Chondrocyte (in vitro differentiated cells): Measurements from ENCODE around the gene LAMTOR2. TPM values are rescaled to one million over a fixed set of nuclear protein-coding genes. Genes with fewer than 3 reads are reported as not detected.

Experiments
- DNase-seq: peaks from one replicate; pipeline ENCODE4 v3.0.0; 2021; ENCODE audit warnings: mixed read lengths, low spot score
- H3K27ac Mint-ChIP-seq: one replicate; pipeline ENCODE4 v1.8.0; 2021; ENCODE audit warnings: mild to moderate bottlenecking, moderate library complexity, mixed read lengths; ENCODE audit not compliant: unreplicated experiment
- H3K27me3 Mint-ChIP-seq: 2 replicates; pipeline ENCODE4 v1.8.0; 2021; ENCODE audit warnings: low read depth, mixed read lengths
- H3K36me3 Mint-ChIP-seq: 2 replicates; pipeline ENCODE4 v1.8.0; 2021; ENCODE audit warnings: low read depth, mixed read lengths
- H3K4me1 Mint-ChIP-seq: 2 replicates; pipeline ENCODE4 v1.8.0; 2021; ENCODE audit warnings: low read depth, mild to moderate bottlenecking, mixed read lengths
- H3K4me3 Mint-ChIP-seq: one replicate; pipeline ENCODE4 v1.8.0; 2021; ENCODE audit warnings: mild to moderate bottlenecking, moderate library complexity, mixed read lengths; ENCODE audit not compliant: unreplicated experiment
- H3K9me3 Mint-ChIP-seq: 2 replicates; pipeline ENCODE4 v1.8.0; 2021; ENCODE audit warnings: low read depth, mixed read lengths
- total RNA-seq: library from RNA; stranded (reverse); gene quantifications from 3 replicates; pipeline ENCODE4 v1.2.1, GENCODE V29; 2021
- TF ChIP-seq, protein P1 (sequence below): fragments of 200-600 bp; sonication (generic); IDR thresholded peaks from 2 replicates; pipeline ENCODE4 v1.5.0; 2021; ENCODE audit warnings: antibody characterized with exemption, mild to moderate bottlenecking, moderate library complexity

LAMTOR2 gene
- total RNA-seq, 1 donor from 2014 or later, result 55.0 TPM

DNA sequence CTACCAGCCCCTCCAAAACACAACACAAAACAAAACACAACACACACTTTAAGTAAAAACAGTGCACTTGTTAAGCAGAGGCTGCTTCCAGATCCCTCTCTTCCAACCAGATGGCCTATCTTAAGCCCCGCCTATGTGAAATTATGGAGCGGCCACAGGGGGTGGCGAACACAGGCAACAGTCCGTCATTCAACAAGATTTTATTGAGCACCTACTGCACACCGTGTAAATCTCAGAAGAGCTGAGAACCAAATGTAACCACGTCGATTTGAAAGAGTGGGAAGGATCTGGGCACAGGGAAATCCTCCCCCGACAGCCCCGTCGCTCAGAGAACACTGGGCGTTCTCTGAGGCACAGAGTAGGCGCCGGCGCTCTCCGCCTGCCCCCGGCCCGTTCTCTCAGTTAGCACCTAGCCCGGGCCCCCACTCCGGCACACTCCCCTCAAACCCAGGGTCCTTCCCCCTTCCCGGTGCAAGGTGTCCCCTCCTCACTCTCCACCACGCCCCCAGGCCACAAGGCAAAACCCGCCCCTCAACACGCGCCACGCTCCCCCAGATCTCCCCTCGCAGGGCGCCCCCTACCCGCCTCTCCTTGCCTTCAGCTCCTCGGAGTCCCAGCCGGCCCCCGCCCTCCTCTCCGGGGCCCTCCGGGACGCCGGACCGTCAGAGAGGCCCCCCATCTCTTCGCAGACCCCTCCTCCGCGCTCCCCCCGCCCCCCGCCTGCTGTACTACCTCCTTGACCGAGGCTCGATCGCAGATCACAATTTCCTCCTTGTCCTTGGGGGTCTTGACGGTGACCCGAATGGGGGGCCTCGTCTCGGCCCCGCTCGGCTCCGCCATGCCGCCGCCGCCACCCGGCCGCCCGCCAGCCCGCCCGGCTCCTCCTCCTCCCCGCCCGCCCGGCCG, 1.5 kb upstream of the LAMTOR2 start:
- Mint-ChIP-seq H3K4me1 (peaks cover 32% of the 10 kb centered on the region), H3K9me3 (no peaks in the 10 kb centered on the region), H3K27me3 (no peaks in the 10 kb centered on the region)

DNA sequence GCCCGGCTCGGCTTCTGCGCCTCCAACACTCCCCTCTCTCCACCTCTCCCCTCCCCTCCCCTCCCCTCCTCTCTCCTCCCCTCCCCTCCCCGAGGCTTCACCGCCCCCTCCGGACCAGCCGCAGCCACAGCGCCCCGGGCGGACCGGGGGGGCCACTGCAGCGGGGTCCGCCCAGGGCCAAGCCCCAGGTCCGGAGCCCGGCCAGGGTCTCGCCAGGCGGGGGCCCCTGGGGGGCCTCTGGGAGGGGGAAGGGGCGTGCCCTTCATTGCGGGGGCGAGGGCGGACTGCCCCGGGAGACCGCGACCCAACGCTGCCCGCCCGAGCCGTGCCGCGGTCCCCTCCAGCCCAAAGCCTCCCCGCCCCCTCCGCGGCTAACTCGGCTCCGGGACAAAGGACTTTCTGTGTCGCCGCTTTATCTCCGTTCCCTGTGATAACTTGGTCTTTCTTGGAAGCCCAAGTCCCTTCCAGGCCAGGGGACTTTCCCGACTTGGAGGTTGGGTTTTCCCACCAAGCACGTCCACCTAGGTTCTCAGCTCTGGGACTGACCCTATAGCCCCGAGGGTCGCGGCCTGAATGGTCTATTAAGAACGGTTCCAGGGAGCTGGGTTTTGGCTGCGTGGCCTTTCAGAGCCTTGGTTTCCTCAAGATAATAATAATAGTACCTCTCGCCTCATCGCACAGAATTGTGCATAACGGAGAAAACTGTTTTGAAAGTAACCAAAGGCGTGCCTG, 648 bp upstream of the LAMTOR2 start, which contains the start of gene UBQLN4:
UBQLN4 (minus strand) TSS at position 31 of the 732 bp plus-strand sequence. CDS start 97 bp downstream, outside the sequence.
- TF ChIP-seq, protein P1, sequence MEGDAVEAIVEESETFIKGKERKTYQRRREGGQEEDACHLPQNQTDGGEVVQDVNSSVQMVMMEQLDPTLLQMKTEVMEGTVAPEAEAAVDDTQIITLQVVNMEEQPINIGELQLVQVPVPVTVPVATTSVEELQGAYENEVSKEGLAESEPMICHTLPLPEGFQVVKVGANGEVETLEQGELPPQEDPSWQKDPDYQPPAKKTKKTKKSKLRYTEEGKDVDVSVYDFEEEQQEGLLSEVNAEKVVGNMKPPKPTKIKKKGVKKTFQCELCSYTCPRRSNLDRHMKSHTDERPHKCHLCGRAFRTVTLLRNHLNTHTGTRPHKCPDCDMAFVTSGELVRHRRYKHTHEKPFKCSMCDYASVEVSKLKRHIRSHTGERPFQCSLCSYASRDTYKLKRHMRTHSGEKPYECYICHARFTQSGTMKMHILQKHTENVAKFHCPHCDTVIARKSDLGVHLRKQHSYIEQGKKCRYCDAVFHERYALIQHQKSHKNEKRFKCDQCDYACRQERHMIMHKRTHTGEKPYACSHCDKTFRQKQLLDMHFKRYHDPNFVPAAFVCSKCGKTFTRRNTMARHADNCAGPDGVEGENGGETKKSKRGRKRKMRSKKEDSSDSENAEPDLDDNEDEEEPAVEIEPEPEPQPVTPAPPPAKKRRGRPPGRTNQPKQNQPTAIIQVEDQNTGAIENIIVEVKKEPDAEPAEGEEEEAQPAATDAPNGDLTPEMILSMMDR, result peak; percentile 63
- peaks cover 32% of the 10 kb centered on the region for H3K4me1 Mint-ChIP-seq
- peak within 1 kb of the TSS; percentile 90 for H3K4me3 Mint-ChIP-seq
- H3K27me3 Mint-ChIP-seq, result no peaks in the 10 kb centered on the region
- peaks cover 12% of the 10 kb centered on the region for H3K36me3 Mint-ChIP-seq
- DNase-seq, result no peak
- no peaks in the 10 kb centered on the region for H3K9me3 Mint-ChIP-seq
- peak within 1 kb of the TSS; percentile 90 for H3K27ac Mint-ChIP-seq

More for the DNA sequence above, 1.5 kb upstream of the LAMTOR2 start:
- Mint-ChIP-seq H3K27ac (peak overlapping the region; percentile 90), H3K4me3 (peak overlapping the region; percentile 90), H3K36me3 (peaks cover 12% of the 10 kb centered on the region)
- DNase-seq, result no peak
- TF ChIP-seq, protein P1, result peak; percentile 75

DNA sequence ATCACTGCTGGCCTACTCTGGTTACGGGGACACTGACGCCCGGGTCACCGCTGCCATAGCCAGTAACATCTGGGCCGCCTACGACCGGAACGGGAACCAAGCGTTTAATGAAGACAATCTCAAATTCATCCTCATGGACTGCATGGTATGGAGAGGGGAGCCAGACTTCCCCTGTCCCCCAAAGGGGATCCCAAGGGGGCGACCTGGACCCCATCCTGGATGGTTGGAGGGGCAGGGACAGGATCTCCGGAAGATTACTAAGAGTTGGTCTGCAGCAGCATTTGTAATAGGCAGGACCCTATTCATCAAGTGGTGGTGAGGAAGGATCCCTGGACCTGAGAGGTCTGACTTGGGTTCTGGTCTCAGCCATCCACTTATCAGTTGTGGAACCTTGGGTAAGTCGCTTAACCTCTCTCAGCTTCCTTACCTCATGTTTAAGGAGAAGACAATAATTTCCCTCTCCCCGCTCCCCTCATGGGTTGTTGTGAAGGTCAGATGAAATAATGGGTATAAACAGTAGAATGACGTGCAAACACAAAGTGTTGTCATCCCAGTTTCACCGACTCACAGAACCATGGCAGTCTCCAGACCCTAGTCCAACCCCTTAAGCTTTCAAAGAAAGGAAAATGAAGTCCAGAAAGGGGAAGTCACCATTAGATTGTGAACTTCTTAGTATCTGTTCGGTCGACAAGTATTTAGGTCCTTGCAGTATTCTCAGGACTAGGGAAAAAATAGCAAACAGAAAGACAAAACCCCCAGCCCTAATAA, 883 bp downstream of the LAMTOR2 start:
- no peak for DNase-seq
- TF ChIP-seq, protein P1, result no peak
- peaks cover 32% of the 10 kb centered on the region for H3K4me1 Mint-ChIP-seq
- H3K27ac Mint-ChIP-seq, result peak overlapping the region; percentile 86
- H3K4me3 Mint-ChIP-seq, result peak overlapping the region; percentile 90
- no peaks in the 10 kb centered on the region for H3K27me3 Mint-ChIP-seq
- H3K9me3 Mint-ChIP-seq, result no peaks in the 10 kb centered on the region
- H3K36me3 Mint-ChIP-seq, result peaks cover 2% of the 10 kb centered on the region

GRCh38 chr1:156056326-156056849, 1.8 kb downstream of the LAMTOR2 start:
- Mint-ChIP-seq H3K4me1 (peaks cover 26% of the 10 kb centered on the region), H3K4me3 (no peak overlapping the region), H3K9me3 (no peaks in the 10 kb centered on the region), H3K36me3 (peaks cover 2% of the 10 kb centered on the region), H3K27ac (no peak overlapping the region), H3K27me3 (no peaks in the 10 kb centered on the region)
- TF ChIP-seq, protein P1, result no peak
- DNase-seq, result no peak
